ENCODE measurements around the gene PALLD.

GRCh38 chr4:168607215-168607614, 110.4 kb downstream of the PALLD start:
- TF ChIP-seq, protein P1, sequence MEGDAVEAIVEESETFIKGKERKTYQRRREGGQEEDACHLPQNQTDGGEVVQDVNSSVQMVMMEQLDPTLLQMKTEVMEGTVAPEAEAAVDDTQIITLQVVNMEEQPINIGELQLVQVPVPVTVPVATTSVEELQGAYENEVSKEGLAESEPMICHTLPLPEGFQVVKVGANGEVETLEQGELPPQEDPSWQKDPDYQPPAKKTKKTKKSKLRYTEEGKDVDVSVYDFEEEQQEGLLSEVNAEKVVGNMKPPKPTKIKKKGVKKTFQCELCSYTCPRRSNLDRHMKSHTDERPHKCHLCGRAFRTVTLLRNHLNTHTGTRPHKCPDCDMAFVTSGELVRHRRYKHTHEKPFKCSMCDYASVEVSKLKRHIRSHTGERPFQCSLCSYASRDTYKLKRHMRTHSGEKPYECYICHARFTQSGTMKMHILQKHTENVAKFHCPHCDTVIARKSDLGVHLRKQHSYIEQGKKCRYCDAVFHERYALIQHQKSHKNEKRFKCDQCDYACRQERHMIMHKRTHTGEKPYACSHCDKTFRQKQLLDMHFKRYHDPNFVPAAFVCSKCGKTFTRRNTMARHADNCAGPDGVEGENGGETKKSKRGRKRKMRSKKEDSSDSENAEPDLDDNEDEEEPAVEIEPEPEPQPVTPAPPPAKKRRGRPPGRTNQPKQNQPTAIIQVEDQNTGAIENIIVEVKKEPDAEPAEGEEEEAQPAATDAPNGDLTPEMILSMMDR (IDR thresholded peaks at IDR 0.05; ENCODE audit: poor library complexity, severe bottlenecking): no peak
- TF ChIP-seq EP300 (conservative IDR thresholded peaks at IDR 0.05; ENCODE audit: poor library complexity, severe bottlenecking) (no peak), POLR2AphosphoS5 (IDR thresholded peaks at IDR 0.05) (no peak), MXI1 (conservative IDR thresholded peaks at IDR 0.05; ENCODE audit: poor library complexity, severe bottlenecking) (no peak), EZH2 (IDR thresholded peaks at IDR 0.05; ENCODE audit: borderline replicate concordance, insufficient read depth, low read length, poor library complexity, severe bottlenecking) (no peak), SMC3 (conservative IDR thresholded peaks at IDR 0.05; ENCODE audit: poor library complexity) (no peak), TAF1 (IDR thresholded peaks at IDR 0.05; ENCODE audit: low read depth) (no peak)
